Smooth muscle cell (in vitro differentiated cells): Measurements from ENCODE around the gene LEF1. TPM values are rescaled to one million over a fixed set of nuclear protein-coding genes. Genes with fewer than 3 reads are reported as not detected.

Experiments used
- DNase-seq: peaks from one replicate; lab custom pipeline; 2025; ENCODE audit not compliant: unreplicated experiment; lab: John Stamatoyannopoulos, UW
- H2AFZ ChIP-seq: fragments of 200-600 bp; sonication (generic); 2 replicates; pipeline ENCODE4 v1.6.0; 2016; ENCODE audit warnings: antibody characterized with exemption, low read depth, mild to moderate bottlenecking
- H3F3A ChIP-seq: fragments of 200-600 bp; sonication (generic); 2 replicates; pipeline ENCODE4 v1.6.0; 2017; ENCODE audit warnings: antibody characterized with exemption, low read depth
- H3K27ac ChIP-seq: fragments of 200-600 bp; sonication (generic); 2 replicates; pipeline ENCODE4 v1.5.1; 2016; ENCODE audit warnings: low read depth, mild to moderate bottlenecking
- H3K27me3 ChIP-seq: fragments of 200-600 bp; sonication (generic); 2 replicates; pipeline ENCODE4 v1.6.1; 2016; ENCODE audit warnings: low read depth, mild to moderate bottlenecking
- H3K36me3 ChIP-seq: fragments of 200-600 bp; sonication (generic); 2 replicates; pipeline ENCODE4 v1.5.1; 2016; ENCODE audit warnings: low read depth
- H3K4me1 ChIP-seq: fragments of 200-600 bp; sonication (generic); 2 replicates; pipeline ENCODE4 v1.5.1; 2016; ENCODE audit warnings: low read depth
- H3K4me2 ChIP-seq: fragments of 200-600 bp; sonication (generic); 2 replicates; pipeline ENCODE4 v1.6.0; 2016; ENCODE audit warnings: mild to moderate bottlenecking
- H3K4me3 ChIP-seq: fragments of 200-600 bp; sonication (generic); 2 replicates; pipeline ENCODE4 v1.5.1; 2016; ENCODE audit warnings: mild to moderate bottlenecking
- H3K79me2 ChIP-seq: fragments of 200-600 bp; sonication (generic); 2 replicates; pipeline ENCODE4 v1.6.0; 2016; ENCODE audit warnings: low read depth, mild to moderate bottlenecking
- H3K9ac ChIP-seq: fragments of 200-600 bp; sonication (generic); 2 replicates; pipeline ENCODE4 v1.6.0; 2016; ENCODE audit warnings: low read depth
- H3K9me3 ChIP-seq: fragments of 200-600 bp; sonication (generic); replicated peaks from 2 replicates; pipeline ENCODE4 v1.5.1; 2016; ENCODE audit warnings: low read depth
- H4K20me1 ChIP-seq: fragments of 200-600 bp; sonication (generic); 2 replicates; pipeline ENCODE4 v1.6.0; 2016; ENCODE audit warnings: low read depth
- WGBS: methylation state at CpG from one replicate; pipeline ENCODE4 v1.1.7; 2016; ENCODE audit warnings: low lambda C conversion rate; 5-methylcytosine and 5-hydroxymethylcytosine counted together
- polyA plus RNA-seq: library from polyadenylated mRNA; unstranded; fragments of >200 nt; fragmentation: Nextera tagmentation; extraction: Ambion mirVana; gene quantifications from 2 replicates; pipeline ENCODE4 v1.2.1, GENCODE V29; 2016
- total RNA-seq: library from RNA; depleted of rRNA; stranded (reverse); fragments of >200 nt; gene quantifications from 2 replicates; pipeline ENCODE4 v1.2.3, GENCODE V29; 2014
- TF ChIP-seq, protein P1 (sequence below): fragments of 200-600 bp; sonication (generic); IDR thresholded peaks from 2 replicates; pipeline ENCODE4 v1.5.1; 2017; ENCODE audit warnings: borderline replicate concordance, mild to moderate bottlenecking, antibody characterized with exemption; ENCODE audit not compliant: insufficient read depth, poor library complexity, severe bottlenecking

LEF1 gene
- total and polyA plus RNA-seq, 2 experiments from 2014 or later = 87.3 to 96.2 TPM

GRCh38 chr4:108107101-108107500 is 61.6 kb downstream of the LEF1 start:
- 94% methylated on average over 4 of the region's 4 CpGs for WGBS
- no peaks in the 10 kb centered on the region for H3K4me1 ChIP-seq

GRCh38 chr4:108106186-108106585 is 62.5 kb downstream of the LEF1 start:
- Histone ChIP-seq H3K36me3 (no peaks in the 10 kb centered on the region), H4K20me1 (peaks cover 68% of the 10 kb centered on the region), H3F3A (no peaks in the 10 kb centered on the region), H3K4me3 (no peak overlapping the region), H3K9ac (no peak overlapping the region), H3K4me1 (no peaks in the 10 kb centered on the region), H3K79me2 (peaks cover 64% of the 10 kb centered on the region), H2AFZ (no peak overlapping the region), H3K4me2 (no peak overlapping the region), H3K27ac (no peak overlapping the region), H3K27me3 (no peaks in the 10 kb centered on the region), H3K9me3 (no peaks in the 10 kb centered on the region)
- WGBS = 97% methylated on average over 3 of the region's 3 CpGs
- TF ChIP-seq, protein P1, sequence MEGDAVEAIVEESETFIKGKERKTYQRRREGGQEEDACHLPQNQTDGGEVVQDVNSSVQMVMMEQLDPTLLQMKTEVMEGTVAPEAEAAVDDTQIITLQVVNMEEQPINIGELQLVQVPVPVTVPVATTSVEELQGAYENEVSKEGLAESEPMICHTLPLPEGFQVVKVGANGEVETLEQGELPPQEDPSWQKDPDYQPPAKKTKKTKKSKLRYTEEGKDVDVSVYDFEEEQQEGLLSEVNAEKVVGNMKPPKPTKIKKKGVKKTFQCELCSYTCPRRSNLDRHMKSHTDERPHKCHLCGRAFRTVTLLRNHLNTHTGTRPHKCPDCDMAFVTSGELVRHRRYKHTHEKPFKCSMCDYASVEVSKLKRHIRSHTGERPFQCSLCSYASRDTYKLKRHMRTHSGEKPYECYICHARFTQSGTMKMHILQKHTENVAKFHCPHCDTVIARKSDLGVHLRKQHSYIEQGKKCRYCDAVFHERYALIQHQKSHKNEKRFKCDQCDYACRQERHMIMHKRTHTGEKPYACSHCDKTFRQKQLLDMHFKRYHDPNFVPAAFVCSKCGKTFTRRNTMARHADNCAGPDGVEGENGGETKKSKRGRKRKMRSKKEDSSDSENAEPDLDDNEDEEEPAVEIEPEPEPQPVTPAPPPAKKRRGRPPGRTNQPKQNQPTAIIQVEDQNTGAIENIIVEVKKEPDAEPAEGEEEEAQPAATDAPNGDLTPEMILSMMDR = no peak
- DNase-seq = no peak

More at GRCh38 chr4:108107101-108107500, 61.6 kb downstream of the LEF1 start:
- no peak overlapping the region for H3K4me2 ChIP-seq
- DNase-seq = no peak
- H3K27me3 ChIP-seq = no peaks in the 10 kb centered on the region
- no peaks in the 10 kb centered on the region for H3K9me3 ChIP-seq
- no peak overlapping the region for H2AFZ ChIP-seq
- no peaks in the 10 kb centered on the region for H3F3A ChIP-seq
- TF ChIP-seq, protein P1 = no peak
- H3K79me2 ChIP-seq = peaks cover 73% of the 10 kb centered on the region
- H3K4me3 ChIP-seq = no peak overlapping the region
- H3K36me3 ChIP-seq = no peaks in the 10 kb centered on the region
- no peak overlapping the region for H3K27ac ChIP-seq
- peaks cover 77% of the 10 kb centered on the region for H4K20me1 ChIP-seq
- H3K9ac ChIP-seq = no peak overlapping the region

- Histone ChIP-seq H3K9me3 (no peaks in the 10 kb centered on the region), H3F3A (no peaks in the 10 kb centered on the region), H2AFZ (no peak overlapping the region), H3K79me2 (peaks cover 53% of the 10 kb centered on the region), H3K4me3 (no peak overlapping the region), H3K9ac (no peak overlapping the region), H3K4me2 (no peak overlapping the region), H3K27me3 (no peaks in the 10 kb centered on the region), H3K4me1 (no peaks in the 10 kb centered on the region), H3K36me3 (no peaks in the 10 kb centered on the region), H4K20me1 (peaks cover 39% of the 10 kb centered on the region), H3K27ac (no peak overlapping the region)
- no peak for DNase-seq
- TF ChIP-seq, protein P1 = no peak
- 96% methylated on average over 5 of the region's 5 CpGs for WGBS
Observed at GRCh38 chr4:108103099-108103862, 65.5 kb downstream of the LEF1 start.

DNA sequence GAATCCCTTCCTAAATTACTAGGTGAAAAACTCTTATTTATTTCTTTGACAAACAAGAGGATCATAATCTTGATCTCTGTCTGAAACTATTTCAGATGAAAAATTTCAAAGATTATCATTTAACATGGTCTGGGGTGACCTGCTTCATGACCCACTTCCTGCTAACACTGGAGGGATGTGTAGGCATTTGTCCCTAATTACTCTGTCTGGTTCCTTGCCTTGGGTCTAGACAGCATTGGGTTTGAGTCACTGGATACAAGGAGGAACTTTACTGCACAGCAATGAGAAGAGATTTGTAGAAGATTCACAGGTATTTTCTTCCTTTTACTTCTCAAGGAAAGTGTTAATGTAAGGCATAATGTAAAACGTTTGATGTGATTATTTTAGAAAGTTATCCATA is 67.9 kb downstream of the LEF1 start:
- no peak for DNase-seq
- H3K4me2 ChIP-seq = peak overlapping the region; percentile 1
- peaks cover 28% of the 10 kb centered on the region for H4K20me1 ChIP-seq
- H3K27me3 ChIP-seq = no peaks in the 10 kb centered on the region
- H3F3A ChIP-seq = no peaks in the 10 kb centered on the region
- no peaks in the 10 kb centered on the region for H3K36me3 ChIP-seq
- H2AFZ ChIP-seq = no peak overlapping the region
- WGBS = 42% methylated on average over 1 of the region's 1 CpG
- peaks cover 52% of the 10 kb centered on the region for H3K79me2 ChIP-seq
- H3K4me1 ChIP-seq = no peaks in the 10 kb centered on the region
- H3K27ac ChIP-seq = peak overlapping the region; percentile 69
- H3K9me3 ChIP-seq = no peaks in the 10 kb centered on the region
- no peak overlapping the region for H3K4me3 ChIP-seq
- TF ChIP-seq, protein P1 = no peak
- H3K9ac ChIP-seq = no peak overlapping the region
